GM21526 (cell line): ENCODE results near the gene RHOD.

Experiments used
- ATAC-seq: cut with Tn5 transposase; IDR thresholded peaks from one replicate; pipeline ENCODE4 v1.9.1; 2021; ENCODE audit warnings: moderate library complexity; ENCODE audit not compliant: unreplicated experiment, low FRiP score

Gene RHOD

DNA sequence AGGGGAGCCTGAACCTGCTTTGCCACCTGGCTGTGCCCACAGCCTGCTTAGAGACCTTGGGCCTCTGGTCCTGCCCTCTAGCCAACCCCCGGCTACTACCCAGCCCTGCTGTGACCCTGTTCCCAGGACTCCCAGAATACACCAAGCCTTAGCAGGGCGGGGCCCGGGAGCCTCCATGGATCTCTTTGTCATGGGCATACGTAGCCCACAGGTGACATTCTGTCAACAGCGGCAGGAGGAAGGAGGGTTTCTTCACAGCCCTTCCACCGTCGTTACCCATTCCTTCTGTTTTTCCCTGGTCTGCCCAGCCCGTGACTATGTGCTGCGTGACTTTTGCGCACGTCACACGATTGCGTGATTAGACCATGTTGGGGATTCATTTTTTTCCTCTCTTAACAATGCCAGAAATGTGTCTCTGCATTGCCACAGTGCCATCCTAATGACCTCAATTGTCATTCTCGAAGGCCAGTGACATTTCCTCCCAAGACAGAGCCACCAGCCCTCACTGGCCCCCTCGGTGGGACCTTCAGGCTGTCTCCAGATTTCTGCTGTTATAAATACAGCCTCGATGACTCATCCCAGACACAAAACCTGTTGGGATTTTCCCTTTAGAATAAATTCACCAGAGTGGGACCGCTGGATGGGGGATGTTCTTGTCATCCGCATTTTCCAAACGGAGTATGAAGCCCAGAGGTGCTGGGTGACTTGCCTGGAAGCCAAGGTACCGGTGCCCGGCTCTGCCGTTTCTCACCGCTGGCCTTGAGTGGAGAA, 24.7 kb upstream of the RHOD start:
- no peak for ATAC-seq

DNA sequence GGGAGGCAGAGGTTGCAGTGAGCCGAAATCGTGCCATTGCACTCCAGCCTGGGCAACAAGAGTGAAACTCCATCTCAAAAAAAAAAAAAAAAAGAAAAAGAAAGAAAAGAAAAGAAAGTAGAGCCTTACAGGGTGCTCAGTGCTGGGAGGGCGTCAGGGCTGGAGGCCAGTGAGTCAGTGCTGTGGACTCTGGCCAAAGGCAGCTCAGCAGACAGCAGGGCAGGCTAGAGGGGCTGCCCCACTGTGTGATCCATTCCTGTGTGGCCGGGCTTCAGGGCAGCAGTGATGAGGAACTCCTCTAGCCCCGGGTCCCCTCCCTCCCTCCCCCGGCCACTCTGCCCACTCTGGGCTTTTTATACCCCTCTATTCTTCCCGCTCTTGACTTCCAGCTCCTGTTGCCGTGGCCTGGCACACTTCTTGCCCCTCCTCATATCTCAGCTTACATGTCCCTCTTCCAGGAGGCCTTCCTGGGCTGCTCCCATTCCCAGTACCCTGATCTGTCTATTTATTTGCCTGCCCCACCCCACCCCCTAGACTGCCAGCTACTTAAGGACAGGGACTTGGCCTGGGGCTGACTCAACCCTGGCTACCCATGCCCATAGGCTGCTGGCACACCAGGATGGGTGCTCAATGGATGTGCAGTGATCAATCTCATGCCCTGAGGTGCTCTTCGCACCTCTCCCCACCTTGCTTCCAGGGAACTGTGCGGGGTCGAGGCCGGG, 23.7 kb upstream of the RHOD start:
- no peak for ATAC-seq

DNA sequence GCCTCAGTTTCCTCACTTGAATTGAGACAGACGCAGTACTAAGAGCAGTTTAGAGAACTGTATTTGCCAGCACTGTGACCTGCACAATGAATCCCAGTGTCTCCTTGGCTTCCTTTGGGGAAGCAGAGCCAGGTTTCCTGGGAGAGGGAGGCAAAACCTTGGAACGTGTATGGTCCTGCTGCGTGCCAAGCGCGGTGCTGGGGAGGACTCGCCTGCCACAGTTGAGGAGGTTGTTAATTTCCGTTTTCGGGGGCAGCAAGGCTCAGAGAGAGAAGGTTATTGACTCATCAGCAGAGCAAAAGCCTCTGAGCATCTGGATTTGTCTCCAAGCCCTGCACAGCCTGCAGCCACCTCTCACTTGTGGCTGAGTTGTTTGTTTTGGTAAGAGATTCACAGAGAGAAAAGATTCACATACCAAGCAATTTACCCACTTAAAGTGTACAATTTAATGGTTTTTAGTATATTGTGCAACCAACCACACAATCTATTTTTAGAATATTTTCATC, 22.9 kb upstream of the RHOD start:
- no peak for ATAC-seq

DNA sequence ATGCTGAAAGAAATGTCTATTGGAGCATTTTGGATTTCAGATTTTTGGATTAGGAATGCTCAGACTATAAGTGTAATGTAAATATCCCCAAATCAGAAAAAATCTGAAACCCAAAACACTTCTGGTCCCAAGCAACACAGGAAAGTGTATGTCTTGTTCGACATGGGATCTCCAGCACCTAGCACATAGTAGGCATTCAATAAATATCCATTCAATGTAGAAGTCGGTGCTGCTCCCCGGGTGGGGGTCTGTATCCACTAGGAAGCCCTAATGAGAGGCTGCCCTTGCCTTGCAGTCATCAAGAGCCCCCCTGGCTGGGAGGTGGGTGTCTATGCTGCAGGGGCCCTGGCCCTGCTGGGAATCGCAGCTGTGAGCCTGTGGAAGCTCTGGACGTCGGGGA, 22.3 kb upstream of the RHOD start:
- no peak for ATAC-seq

DNA sequence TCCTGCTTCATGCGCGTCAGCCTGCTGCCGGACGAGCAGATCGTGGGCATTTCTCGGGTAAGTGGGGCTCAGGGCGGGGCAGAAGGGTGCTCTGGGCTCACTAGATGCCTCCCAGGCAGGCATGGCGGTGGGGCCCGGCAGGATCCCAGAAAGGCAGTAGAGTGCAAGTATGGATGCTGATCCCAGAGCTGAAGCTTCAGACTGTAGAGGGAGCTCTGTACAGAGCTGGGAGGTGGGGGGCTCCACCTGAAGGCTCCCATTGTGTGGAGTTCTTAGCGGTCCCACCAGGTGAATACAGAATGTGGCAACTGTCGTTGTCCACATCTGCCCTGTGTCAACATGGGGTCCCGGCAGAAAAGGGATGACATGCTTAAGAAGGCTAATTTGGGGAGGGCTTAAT, 16.5 kb upstream of the RHOD start:
- no peak for ATAC-seq

GRCh38 chr11:67041602-67042001, 15.0 kb upstream of the RHOD start:
- ATAC-seq = no peak

DNA sequence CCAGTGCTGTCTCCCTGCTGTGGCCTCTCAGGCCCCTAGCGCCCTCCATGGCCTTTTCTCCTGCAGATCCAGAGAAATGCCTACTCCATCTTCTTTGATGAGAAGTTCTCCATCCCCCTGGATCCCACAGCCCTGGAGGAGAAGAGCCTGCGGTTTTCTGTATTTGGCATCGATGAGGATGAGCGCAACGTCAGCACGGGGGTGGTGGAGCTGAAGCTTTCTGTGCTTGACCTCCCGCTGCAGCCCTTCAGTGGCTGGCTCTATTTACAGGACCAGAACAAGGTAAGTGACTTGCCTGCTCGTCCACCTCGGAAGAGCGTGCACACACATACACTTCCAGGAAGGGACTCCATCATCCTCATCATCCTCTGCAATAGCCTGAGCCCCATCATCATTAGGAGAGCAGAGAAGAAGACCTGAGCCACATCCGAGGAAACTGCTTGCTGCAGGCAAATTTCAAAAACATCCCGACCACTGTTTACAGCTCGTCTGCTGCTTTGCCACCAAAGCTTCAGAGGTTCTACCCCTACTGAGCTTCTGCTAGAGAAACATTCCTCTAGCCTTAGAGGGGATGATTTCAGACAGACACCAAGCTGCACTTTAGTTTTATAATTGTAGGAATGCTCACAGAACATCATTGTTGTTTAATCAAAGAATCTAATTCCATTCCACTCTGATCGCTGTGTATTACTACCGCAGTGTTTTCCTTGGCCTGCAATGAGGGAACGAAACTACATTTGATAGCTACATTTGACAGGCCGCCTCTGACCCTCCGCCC, 12.9 kb upstream of the RHOD start:
- ATAC-seq = no peak

DNA sequence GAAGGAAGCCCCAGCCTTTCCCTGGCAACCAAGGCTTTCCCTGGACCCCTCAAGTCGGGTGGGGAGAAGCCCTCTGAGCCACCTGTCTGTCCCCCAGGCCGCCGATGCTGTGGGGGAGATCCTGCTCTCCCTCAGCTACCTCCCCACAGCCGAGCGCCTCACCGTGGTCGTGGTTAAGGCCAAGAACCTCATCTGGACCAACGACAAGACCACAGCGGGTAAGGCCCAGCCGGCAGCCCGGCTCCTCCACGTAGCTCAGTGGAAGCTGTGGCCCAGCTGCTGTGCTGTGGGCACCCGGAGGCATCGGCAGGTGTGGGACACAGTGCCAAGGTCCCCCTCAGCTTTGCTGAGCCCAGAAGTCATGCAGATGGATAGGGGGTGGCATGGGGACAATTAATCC, 12.2 kb upstream of the RHOD start:
- ATAC-seq = no peak

GRCh38 chr11:67045314-67045713, 11.3 kb upstream of the RHOD start:
- ATAC-seq = no peak

DNA sequence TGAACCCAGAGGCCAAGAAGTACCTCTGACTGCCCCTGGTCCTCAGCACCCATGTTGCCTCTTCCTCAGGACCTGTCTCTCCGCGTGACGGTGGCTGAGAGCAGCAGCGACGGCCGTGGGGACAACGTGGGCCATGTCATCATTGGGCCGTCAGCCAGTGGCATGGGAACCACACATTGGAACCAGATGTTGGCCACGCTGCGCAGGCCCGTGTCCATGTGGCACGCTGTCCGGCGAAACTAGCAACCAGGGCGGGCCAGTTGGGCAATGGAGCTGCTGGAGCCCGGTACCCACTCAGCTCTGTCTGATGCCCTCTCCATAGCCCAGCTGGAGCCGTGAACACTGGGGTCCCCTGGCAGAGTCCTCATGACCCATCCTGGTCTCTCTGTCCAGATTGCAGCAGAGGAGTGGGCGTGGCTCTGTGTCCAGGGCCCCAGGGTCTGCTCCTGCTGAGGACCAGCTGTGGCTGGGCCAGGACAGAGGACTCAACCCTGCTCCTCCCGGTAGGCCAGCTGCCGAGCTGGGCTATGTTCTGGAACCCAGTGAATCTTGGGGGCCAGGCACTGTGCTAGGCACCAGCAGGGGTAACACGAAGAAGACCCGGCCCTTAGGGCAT, 8.0 kb upstream of the RHOD start:
- no peak for ATAC-seq

GRCh38 chr11:67050139-67050538, 6.5 kb upstream of the RHOD start:
- ATAC-seq = no peak

DNA sequence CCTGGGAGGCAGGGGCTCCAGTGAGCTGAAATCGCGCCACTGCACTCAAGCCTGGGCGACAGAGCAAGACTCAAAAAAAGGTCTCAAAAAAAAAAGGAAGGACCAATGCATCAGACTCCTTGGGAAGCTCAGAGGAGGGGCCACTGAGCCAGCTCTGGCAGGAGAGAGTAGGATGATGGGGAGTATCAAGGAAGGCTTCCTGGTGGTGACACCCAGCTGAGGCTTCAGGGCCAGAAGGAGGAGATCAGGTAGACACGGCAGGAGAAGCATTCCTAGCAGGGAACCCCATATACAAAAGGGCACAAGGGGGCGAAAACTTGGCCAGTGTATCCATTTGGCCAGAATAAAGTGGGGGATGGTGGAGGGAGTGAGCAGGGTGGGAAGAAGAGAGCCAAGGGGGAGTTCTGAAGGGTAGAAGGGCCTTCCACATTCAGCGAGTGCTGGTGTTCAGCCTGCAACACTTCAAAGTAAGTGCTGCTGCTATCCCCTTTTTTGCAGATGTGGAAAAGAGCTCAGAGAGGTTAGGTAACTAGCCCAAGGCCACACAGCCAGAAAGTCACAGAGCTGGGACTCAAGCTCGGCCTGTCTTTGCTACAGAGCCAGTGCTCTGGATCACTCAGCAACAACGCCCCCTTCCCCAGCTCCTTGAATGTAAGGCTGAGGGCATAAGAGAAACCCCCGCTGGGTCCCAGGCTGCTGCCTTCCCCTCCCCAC, 5.3 kb upstream of the RHOD start:
- no peak for ATAC-seq

GRCh38 chr11:67051945-67052488, 4.6 kb upstream of the RHOD start:
- ATAC-seq = no peak

DNA sequence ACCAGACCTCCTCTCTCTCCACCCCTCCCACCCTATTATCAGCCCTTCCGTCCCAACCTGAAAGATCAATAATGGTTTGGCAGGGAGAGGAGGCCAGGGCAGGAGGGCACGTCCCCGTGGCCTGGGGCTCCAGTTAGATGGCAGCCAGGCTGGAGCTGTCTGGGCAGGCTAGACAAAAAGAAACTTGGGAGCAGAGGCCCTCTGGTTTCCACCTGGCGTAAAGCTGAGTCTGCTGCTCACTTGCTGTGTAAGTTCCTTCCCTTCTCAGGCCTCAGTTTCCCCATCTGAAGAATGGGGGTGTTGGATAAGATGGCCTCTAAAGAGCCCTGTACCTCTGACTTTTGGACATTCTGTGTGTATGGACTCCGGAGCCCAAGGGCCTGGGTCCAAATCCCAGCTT, 3.8 kb upstream of the RHOD start:
- ATAC-seq = no peak

GRCh38 chr11:67053896-67054329, 2.7 kb upstream of the RHOD start:
- no peak for ATAC-seq

- ATAC-seq = no peak
These were observed 2.3 kb upstream of the RHOD start for GRCh38 chr11:67054346-67054835.

GRCh38 chr11:67054836-67055523, 1.7 kb upstream of the RHOD start:
- no peak for ATAC-seq

- ATAC-seq = no peak
These were observed 835 bp upstream of the RHOD start for GRCh38 chr11:67055812-67056211.

- ATAC-seq = no peak
These were observed 592 bp downstream of the RHOD start for GRCh38 chr11:67057205-67057672.
